Femur (tissue), 1 donor: ENCODE data around the gene EEF1E1.
"Not testable (repeated sequence)": the region's sequence is repeated elsewhere in the genome, so short reads cannot be mapped to it uniquely, and the experiment has no call there.

Experiments
- DNase-seq: peaks from one replicate; pipeline ENCODE4 v3.0.0-alpha.2; 2017

Gene EEF1E1

GRCh38 chr6:8061736-8062135 is 40.6 kb downstream of the EEF1E1 start:
- no peak for DNase-seq

- DNase-seq, result no peak
Observed at GRCh38 chr6:8060346-8060745, 42.0 kb downstream of the EEF1E1 start.

- no peak for DNase-seq
Observed at GRCh38 chr6:8059129-8059528, 43.2 kb downstream of the EEF1E1 start.

- no peak for DNase-seq
Observed at GRCh38 chr6:8057793-8058192, 44.6 kb downstream of the EEF1E1 start.

- DNase-seq, result no peak
Observed at GRCh38 chr6:8057263-8057662, 45.1 kb downstream of the EEF1E1 start.

GRCh38 chr6:8054276-8054675 is 48.1 kb downstream of the EEF1E1 start:
- DNase-seq, result no peak

- DNase-seq, result no peak
Observed at GRCh38 chr6:8047541-8048292, 54.6 kb downstream of the EEF1E1 start.

- DNase-seq, result not testable (repeated sequence)
Observed at GRCh38 chr6:8045769-8046168, 56.6 kb downstream of the EEF1E1 start.

GRCh38 chr6:8043221-8043620 is 59.1 kb downstream of the EEF1E1 start:
- no peak for DNase-seq

GRCh38 chr6:8041913-8042583 is 60.3 kb downstream of the EEF1E1 start:
- no peak for DNase-seq

- DNase-seq, result not testable (repeated sequence)
Observed at GRCh38 chr6:8034107-8034506, 68.2 kb downstream of the EEF1E1 start.

GRCh38 chr6:8030920-8031319 is 71.4 kb downstream of the EEF1E1 start:
- DNase-seq, result no peak
